Activated CD4-positive, alpha-beta T cell treated with anti-CD3 and anti-CD28 coated beads for 1 hour (primary cell): ENCODE measurements around the gene ARSB.
"Not testable (repeated sequence)": the region's sequence is repeated elsewhere in the genome, so short reads cannot be mapped to it uniquely, and the experiment has no call there.

ENCODE experiments used
- DNase-seq: peaks from one replicate; pipeline ENCODE4 v3.0.0-alpha.2; 2020

The ARSB gene

GRCh38 chr5:78895616-78896015 lies 89.5 kb downstream of the ARSB start:
- DNase-seq: no peak

- DNase-seq: no peak
Measured at GRCh38 chr5:78893940-78894677, 91.0 kb downstream of the ARSB start.

- no peak for DNase-seq
Measured at GRCh38 chr5:78890667-78891379, 94.3 kb downstream of the ARSB start.

- DNase-seq: no peak
Measured at GRCh38 chr5:78889369-78890140, 95.6 kb downstream of the ARSB start.

DNA sequence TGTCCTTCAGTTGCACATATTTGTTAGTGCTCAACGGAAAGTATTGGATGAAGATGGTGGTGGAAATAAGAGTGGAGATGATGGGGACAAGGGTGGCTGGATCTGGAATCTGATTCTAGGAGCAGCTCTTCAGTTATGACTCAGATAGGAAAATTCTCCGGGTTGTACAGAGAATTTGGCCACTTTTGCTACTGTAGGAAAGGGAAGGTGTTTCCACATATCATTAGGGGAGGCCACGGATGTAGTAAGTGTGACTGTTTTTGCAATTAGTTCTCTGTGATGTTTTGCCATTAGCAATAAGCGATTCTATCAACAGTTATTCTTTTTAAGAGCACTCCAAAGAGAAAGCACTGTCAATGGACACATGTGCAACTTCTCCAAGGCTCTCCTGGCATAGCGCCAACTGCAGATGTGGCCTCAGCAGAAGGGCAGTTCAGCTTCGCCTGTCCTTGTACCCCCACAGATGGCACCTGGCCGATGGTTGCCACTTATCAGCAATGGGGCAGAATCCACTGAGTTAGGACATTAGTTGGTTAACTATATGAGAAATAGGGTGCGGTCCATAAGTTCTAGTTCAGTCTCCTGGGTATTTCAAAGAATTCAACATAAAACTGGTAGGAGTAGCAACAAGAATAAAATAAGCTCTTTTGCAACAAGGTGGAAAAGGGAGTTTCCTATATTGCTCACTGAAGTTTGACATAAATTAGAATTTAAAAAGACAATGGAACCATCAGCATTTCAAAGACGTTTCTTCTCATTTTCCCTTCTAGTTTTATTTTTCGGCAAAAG lies 96.3 kb downstream of the ARSB start:
- no peak for DNase-seq

GRCh38 chr5:78887384-78888118 lies 97.6 kb downstream of the ARSB start:
- DNase-seq: no peak

DNA sequence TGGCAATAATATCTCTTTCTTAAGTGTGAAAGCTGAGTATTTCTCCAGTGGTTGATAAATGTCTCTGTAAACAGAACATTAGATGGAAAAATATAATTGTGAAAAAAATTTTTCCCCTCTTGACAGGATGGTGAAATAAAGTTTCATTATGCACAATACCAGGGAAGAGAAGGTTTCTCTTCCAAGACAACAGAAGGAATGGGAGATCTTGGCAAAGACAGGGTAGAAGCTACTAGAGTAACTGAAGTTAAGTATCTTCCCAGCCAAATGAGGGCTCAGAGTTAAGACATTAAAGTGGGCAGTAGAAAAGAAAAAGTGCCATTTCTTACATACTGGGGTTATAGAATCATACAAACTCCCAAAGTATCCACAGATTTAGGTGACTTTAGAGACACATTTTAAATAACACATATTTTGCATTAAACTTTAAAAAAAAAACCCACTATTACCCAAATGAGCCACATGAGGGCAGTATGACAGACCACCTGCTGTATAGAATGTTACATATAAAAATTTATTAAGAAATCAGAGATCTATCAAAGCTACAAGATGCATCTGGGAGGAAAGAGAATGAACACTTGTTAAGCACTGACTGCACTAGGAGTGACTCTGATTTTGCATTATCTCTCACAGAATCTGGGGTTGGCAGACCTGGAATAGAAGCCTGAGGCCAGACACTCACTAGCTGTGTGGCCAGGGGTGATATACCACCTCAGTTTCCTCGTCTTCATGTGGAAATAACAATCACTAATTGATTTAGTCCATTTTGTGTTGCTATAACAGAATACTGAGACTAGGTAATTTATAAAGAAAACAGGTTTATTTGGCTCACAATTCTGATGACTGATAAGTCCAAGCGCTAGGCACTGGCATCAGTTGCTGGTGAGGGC lies 98.5 kb downstream of the ARSB start:
- no peak for DNase-seq

DNA sequence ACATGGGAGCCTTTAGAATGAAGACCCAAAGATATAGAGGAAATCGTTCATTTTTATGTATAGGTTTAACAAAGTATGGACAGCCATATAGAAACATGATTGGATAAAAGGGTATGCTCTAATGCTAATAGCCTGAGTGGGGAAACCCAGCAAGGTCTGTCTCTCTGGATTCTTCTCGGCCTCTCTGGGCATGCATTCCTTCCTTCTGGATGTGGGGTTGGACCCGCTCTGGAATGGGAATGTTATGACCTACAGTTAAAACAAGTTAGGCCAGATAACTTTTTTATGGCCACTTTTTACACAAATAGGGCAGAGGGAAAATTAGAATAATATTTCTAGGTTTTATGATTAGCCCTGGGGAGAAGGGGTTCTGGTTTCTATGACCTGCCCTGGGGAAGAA lies 103.2 kb downstream of the ARSB start:
- DNase-seq: no peak

GRCh38 chr5:78879516-78879915 lies 105.6 kb downstream of the ARSB start:
- DNase-seq: no peak

DNA sequence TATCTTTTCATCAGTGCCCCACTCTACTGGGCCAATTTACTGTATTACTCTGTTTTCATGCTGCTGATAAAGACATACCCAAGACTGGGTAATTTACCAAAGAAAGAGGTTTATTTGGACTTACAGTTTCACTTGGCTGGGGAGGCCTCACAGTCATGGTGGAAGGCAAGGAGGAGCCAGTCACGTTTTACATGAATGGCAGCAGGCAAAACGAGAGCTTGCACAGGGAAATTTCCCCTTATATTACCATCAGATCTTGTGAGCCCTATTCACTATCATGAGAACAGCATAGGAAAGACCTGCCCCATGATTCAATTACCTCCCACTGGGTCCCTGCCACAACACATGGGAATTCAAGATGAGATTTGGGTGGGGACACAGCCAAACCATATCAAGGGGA lies 119.0 kb downstream of the ARSB start:
- not testable (repeated sequence) for DNase-seq

- no peak for DNase-seq
Measured at GRCh38 chr5:78858364-78858763, 126.7 kb downstream of the ARSB start.

- no peak for DNase-seq
Measured at GRCh38 chr5:78855026-78855425, 130.1 kb downstream of the ARSB start.

GRCh38 chr5:78851891-78852290 lies 133.2 kb downstream of the ARSB start:
- DNase-seq: not testable (repeated sequence)

DNA sequence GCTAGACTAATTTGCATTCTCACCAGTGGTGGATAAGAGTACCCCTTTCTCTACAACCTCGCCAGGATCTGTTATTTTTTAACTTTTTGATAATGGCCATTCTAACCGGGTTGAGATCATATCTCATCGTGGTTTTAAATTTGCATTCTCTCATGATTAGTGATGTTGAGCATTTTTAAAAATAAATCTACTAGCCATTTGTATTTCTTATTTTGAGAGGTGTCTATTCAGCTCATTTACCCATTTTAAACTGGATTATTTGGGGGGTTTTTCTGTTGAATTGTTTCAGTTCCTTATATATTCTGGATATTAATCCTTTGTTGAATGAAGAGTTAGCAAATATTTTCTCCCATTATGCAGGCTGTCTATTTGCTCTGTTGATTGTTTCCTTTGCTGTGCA lies 139.6 kb downstream of the ARSB start:
- no peak for DNase-seq

DNA sequence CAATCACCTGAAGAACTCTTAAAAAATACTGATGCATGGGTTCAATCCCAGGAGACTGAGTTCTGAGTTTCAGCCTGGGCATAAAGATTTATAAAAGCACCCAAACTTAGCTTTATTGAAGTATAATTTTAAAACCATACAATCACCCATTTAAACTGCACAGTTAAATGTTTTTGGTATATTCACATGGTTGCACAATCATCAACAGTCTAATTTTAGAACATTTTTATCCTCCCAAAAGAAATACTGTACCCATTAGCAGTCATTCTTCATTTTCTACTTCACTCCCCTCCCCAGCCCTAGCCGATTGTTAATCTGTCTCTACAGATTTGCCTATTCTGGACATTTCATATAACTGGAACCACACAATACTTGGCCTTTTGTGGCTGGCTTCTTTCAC lies 141.7 kb downstream of the ARSB start:
- DNase-seq: no peak

DNA sequence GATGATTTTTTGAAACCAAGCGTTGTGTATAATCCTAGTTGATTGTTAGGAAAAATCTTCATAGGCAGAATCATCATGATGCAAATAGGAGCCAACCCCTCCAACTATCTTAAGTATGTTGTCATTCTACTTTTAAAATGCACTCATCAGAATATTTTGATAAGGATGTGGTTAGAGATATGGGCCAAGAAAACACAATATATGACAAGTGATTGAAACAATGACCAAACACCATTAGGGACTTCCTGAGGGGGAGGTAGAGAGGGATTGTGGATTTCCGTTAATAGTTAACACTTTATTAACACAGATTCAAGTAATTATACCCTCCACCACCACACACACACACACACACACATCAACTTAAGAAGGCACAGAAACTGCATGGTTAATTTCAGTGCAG lies 143.3 kb downstream of the ARSB start:
- no peak for DNase-seq

DNA sequence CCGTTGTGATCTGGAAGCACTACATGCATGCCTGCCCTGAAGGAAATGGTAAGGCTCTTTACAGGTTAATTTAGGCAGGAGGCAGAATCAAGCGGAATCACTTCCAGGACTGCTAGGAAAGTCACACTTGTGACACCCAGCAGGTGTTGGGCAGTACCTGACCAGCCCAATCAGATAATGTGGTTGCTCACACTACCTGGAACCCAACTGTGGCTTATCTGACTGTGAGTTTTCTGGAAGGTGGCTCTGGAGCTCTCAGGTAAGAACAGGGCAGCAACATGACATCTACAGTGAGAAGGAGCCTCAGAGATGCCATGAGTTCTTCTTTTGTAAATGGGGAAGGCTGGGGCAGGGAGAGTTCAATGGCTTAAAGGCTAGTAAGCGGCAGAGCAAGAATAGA lies 146.4 kb downstream of the ARSB start:
- no peak for DNase-seq

- DNase-seq: no peak
Measured at GRCh38 chr5:78837836-78838235, 147.3 kb downstream of the ARSB start.

DNA sequence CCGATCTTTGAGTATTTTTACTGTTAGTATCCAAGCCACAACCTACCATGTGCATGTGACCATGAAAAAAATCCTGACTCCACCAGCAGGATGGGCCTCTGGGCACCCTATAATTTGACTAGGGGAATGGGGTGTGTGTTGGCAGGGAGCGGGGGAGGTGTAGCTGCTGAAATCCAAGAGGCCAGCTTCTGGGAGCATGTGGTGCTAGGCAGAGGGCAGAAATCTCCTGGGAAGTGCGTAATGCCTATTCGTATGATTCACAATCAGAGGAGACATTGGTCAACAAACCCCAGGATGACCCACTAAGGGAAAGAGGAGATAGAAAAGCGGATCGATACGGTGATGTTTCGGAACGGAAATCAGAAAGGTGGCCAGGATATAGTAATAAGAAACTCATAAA lies 149.9 kb downstream of the ARSB start:
- no peak for DNase-seq

- DNase-seq: no peak
Measured at GRCh38 chr5:78833284-78833683, 151.8 kb downstream of the ARSB start.

DNA sequence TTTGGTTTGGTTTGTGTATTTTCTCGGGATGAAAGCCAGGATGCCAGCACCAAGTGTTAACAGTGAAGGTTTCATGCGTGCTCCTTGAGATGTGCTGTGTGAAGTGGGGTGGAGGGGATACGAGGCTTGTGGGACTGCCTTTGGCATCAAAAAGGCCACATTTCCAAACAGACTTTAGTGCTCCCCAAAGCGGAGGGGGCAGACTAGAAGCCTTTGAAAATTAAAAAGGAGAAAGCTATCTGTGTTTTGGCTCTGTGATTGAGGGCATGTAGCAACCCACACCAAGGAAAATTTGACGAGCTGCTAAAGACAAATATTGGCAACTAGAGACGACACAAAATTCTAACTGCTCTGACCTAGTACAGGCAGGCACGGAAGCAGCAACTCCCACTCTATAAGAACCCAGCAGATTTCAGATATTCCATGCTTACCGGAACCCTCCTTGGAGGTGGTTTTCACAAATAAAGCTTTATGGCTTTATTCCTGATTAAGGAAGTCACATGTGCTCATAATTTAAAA lies 154.5 kb downstream of the ARSB start:
- no peak for DNase-seq
